ENCODE results near the gene ZNF350.
A peak's percentile ranks its signal among the peaks of the same experiment; 100 is the strongest.
"Not testable (repeated sequence)": the region's sequence is repeated elsewhere in the genome, so short reads cannot be mapped to it uniquely, and the experiment has no call there.

The ZNF350 gene

DNA sequence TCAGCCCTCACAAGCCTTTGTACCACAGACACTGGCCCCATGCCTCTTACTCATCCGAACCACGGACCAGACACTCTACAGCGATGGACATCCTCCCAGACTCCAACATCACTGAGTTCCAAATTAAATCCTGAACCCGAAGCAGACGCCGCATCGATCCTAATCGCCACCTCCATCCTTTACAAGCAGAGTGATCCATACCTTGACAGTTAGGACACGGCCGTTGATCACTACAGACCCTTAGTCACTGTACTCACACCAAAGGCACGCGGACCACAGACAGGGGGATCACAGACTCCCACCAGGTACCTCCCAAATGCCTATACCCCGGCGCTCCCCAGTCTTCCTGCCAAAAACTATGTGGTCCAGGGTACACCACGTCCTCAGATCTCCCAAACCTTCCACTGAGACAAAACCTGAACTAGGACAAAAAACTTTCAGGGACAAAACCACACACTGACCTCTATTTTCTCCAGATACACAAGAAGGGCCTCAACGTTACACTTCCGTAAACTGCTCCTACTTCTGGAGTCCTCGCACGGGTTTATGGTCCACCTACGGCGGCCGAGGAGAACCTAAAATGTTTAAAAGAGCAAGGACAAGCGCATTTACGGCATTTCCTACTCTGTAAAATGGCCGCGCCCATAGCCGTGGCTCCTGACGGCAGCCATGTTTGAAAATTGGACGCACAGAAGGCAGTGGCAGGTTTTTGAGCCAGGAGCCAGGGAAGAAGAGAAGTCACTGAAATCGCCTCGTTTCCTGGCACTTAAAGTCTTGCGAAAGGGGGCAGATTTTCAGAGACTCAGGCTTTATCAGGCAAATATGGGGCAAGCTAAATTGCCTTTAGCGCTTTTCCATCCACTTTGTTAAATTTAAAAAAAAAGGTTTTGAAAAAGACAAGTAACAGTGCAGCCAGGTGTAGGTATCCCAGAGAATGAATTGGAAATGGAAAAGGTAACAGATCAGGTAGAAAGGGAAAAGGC is at the start of gene ZNF350:
Gene ZNF350 (minus strand): TSS at position 532 of the 983 bp plus-strand sequence. CDS start 12,480 bp downstream, outside the sequence.
- peak; percentile 95 for DNase-seq (ENCODE audit: low spot score)

GRCh38 chr19:52034051-52034728 is 47.5 kb upstream of the ZNF350 start:
- DNase-seq (ENCODE audit: low spot score): no peak

DNA sequence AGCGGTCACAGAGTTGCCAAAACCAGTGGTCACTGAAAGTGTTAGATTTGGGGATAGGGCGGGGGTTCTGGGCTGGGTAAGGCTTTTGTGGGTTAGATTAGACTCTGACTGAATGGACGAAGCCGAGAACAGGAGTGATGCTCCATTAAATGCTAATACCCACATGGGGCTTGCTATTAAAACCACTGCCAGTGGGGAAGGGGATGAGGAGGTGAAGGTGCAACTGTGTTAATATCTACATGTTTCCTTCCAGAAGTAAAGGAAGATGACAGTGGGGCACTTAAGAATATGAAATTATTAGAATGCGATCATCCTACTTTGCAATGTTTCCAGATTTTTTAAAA is 42.1 kb upstream of the ZNF350 start:
- no peak for DNase-seq (ENCODE audit: low spot score)

- peak; percentile 84 for DNase-seq (ENCODE audit: low spot score)
These were observed 41.6 kb upstream of the ZNF350 start, which contains the start of gene ZNF614 for GRCh38 chr19:52028027-52028779. TSS of gene ZNF614 (minus strand) at chr19:52028379. CDS start at chr19:52025745, 2,634 bp downstream.

DNA sequence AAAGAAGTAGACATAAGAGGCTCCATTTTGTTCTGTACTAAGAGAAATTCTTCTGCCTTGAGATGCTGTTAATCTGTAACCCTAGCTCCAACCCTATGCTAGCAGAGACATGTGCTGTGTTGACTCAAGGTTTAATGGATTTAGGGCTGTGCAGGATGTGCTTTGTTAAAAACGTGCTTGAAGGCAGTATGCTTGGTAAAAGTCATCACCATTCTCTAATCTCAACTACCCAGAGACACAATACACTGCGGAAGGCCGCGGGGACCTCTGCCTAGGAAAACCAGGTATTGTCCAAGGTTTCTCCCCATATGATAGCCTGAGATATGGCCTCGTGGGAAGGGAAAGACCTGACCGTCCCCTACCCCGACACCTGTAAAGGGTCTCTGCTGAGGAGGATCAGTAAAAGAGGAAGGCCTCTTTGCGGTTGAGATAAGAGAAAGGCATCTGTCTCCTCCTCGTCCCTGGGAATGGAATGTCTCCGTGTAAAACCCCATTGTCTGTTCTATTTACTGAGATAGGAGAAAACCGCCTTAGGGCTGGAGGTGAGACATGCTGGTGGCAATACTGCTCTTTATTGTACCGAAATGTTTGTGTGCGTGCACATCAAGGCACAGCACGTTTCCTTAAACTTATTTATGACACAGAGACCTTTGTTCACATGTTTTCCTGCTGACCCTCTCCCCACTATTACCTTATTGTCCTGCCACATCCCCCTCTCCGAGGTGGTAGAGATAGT is 39.8 kb upstream of the ZNF350 start:
- not testable (repeated sequence) for DNase-seq (ENCODE audit: low spot score)

GRCh38 chr19:52024478-52024877 is 37.8 kb upstream of the ZNF350 start:
- not testable (repeated sequence) for DNase-seq (ENCODE audit: low spot score)

- DNase-seq (ENCODE audit: low spot score): no peak
These were observed 35.6 kb upstream of the ZNF350 start for GRCh38 chr19:52022193-52022592.

DNA sequence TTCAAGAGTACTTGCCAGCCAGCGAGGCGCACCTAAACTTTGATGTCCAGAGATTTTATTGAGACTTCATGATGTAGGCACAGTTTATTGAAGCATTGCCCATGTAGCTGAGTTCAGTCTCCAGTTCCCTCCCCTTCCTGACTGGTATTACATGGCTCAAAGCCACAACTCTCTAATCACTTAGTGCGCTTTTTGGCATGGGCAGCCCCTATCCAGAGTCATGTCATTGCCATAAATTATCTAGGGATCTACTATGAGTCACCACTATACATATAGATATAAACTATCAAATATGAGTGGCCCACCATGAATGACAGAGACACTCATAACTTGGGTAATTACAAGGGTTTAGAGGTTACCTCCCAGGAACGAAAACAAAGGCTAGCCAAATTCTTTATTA is 33.9 kb upstream of the ZNF350 start:
- DNase-seq (ENCODE audit: low spot score): no peak

GRCh38 chr19:52010674-52011073 is 24.0 kb upstream of the ZNF350 start:
- DNase-seq (ENCODE audit: low spot score): no peak

GRCh38 chr19:52007806-52008557 is 21.3 kb upstream of the ZNF350 start, which contains the start of gene ZNF615:
TSS of gene ZNF615 (minus strand) at chr19:52008211. CDS start at chr19:52003711, 4,500 bp downstream.
- DNase-seq (ENCODE audit: low spot score): peak; percentile 83

DNA sequence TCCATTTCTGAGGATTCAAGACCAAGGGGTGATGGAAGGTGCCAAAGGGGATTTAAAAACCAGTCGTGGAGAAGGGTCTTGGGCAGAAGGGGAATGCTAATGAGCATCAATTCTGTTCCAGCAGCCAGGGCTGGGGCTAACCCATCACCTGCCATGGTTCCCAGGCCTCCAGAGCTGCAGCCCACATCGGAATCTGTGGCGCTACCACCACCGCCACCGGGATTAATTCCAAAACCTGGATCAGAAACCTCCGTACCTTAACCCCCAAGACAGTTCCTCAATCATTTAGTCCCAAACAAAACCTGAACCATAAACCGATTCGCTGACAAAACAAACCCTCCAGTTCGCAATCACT is 20.8 kb upstream of the ZNF350 start:
- no peak for DNase-seq (ENCODE audit: low spot score)

- no peak for DNase-seq (ENCODE audit: low spot score)
These were observed 7.5 kb upstream of the ZNF350 start for GRCh38 chr19:51994048-51994644.

DNA sequence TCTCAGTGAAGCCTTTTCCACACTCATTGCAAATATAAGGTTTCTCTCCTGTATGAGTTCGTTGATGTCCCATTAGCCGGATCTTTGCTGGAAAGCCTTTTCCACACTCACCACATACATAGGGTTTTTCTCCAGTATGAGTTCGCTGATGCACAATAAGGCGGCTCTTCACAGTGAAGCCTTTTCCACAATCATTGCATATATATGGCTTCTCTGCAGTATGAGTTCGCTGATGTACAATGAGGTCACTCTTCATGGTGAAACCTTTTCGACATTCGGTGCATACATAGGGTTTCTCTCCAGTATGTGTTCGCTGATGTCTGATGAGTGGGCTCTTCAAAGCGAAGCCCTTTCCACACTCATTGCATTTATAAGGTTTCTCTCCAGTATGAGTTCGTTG is 6.8 kb upstream of the ZNF350 start:
- no peak for DNase-seq (ENCODE audit: low spot score)

DNA sequence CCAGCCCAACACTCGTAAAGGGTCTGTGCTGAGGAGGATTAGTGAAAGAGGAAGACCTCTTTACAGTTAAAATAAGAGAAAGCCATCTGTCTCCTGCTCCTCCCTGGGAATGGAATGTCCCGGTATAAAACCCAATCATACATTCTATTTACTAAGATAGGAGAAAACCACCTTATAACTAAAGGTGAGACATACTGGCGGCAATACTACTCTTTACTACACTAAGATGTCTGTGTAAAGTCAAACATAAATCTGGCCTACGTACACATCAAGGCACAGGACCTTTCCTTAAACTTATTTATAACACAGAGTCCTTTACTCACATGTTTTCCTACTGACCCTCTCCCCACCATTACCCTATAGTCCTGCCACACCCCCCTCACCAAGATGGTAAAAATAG is 3.3 kb downstream of the ZNF350 start:
- DNase-seq (ENCODE audit: low spot score): no peak

- not testable (repeated sequence) for DNase-seq (ENCODE audit: low spot score)
These were observed 5.7 kb downstream of the ZNF350 start for GRCh38 chr19:51980926-51981325.

DNA sequence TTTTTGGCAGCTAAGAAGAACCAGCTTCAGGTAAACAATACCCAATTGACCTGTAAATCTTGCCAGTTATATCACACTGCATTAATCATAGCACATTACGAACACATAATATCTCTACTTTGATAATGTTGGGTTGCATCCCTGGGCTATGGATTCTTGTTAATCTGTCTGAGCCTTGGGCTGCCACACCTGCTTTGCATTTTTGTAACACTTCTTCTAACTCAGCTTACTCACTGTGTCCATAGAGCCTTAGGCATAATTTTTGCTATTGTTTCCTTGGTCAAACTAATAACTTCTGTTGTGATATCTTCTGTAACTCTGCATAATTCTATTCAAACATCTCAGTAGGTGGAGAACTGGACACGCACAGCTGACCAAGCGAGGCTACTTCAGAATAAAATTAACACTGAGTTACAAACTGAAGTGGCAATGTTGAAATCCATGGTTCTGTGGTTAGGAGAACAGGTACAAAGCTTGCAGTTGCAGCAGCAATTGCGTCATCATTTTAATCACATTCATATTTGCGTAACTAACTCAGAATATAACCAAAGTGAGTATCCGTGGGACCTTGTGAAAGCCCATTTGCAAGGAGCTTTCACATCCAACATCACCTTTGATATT is 6.4 kb downstream of the ZNF350 start:
- DNase-seq (ENCODE audit: low spot score): no peak

DNA sequence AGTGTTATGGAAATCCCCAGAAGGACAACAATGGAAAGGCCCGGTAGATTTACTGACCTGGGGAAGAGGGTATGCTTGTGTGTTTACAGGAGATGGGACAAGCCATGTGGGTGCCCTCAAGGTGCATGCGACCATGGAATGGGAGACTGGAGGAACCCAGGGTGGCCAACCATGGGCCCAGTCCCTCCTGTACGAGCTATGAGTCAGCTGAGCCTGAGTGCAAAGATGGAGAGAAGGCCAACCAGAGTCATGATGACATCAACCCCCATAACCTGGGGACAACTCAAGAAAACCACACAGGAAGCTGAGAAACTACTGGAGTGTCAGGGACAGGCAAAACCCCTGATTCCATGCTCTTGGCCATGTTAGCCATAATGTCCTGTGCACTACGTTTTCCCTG is 7.8 kb downstream of the ZNF350 start:
- no peak for DNase-seq (ENCODE audit: low spot score)

GRCh38 chr19:51977346-51977745 is 9.3 kb downstream of the ZNF350 start:
- DNase-seq (ENCODE audit: low spot score): no peak

DNA sequence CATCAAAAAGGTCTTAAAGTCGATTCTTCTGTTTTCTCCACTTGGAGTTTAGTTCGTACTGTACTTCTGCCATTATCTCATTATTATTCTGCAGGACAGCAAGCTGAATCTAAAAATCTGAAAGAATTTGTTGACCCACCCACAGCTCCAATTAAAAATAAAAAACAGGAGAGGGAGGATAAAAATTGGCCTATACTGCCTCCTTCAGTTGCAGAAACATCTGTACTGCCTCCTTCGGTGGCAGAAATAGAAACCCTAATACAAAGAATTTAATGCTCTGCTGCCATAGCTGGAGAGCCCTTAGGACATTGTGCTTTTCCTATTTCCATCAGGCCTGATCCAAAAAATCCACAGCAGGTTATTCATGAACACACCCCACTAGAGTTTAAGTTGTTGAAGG is 9.8 kb downstream of the ZNF350 start:
- no peak for DNase-seq (ENCODE audit: low spot score)

DNA sequence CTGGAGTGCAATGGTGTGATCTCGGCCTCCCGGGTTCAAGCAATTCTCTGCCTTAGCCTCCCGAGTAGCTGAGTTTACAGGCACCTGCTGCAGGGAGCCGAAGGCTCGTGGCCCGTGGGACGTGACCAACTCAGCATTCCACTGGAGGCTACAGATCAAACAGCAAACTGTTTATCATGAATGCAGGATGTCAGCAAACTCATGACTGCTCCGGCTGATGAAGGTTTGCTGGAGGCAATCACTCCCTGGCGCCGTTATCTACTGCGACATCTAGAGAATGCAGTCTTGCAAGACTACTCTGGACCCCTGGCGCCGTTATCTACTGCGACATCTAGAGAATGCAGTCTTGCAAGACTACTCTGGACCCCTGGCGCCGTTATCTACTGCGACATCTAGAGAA is 10.9 kb downstream of the ZNF350 start:
- not testable (repeated sequence) for DNase-seq (ENCODE audit: low spot score)
